H9 (cell line): ENCODE data around the gene ERMP1. TPM values are rescaled to one million over a fixed set of nuclear protein-coding genes. Genes with fewer than 3 reads are reported as not detected.
"Not testable (repeated sequence)": the region's sequence is repeated elsewhere in the genome, so short reads cannot be mapped to it uniquely, and the experiment has no call there.

Experiments
- DNase-seq: peaks from one replicate; pipeline ENCODE4 v3.0.0-alpha.2; 2017
- H2AFZ ChIP-seq: one replicate; pipeline ENCODE4 v1.6.1; 2013; ENCODE audit warnings: mild to moderate bottlenecking, low read length, control low read depth, moderate library complexity
- H2AK5ac ChIP-seq: 2 replicates; pipeline ENCODE4 v1.6.1; 2013; ENCODE audit warnings: low read length, control low read depth, mixed read lengths; ENCODE audit not compliant: insufficient read length
- H2BK120ac ChIP-seq: one replicate; pipeline ENCODE4 v1.6.1; 2013; ENCODE audit warnings: low read depth, mild to moderate bottlenecking, low read length, control low read depth, inconsistent platforms; ENCODE audit not compliant: poor library complexity, severe bottlenecking
- H2BK12ac ChIP-seq: 2 replicates; pipeline ENCODE4 v1.6.1; 2013; ENCODE audit warnings: low read length, control low read depth, mixed read lengths, low read depth; ENCODE audit not compliant: insufficient read length
- H2BK15ac ChIP-seq: 2 replicates; pipeline ENCODE4 v1.6.1; 2013; ENCODE audit warnings: low read depth, low read length, control low read depth
- H2BK20ac ChIP-seq: one replicate; pipeline ENCODE4 v1.6.1; 2013; ENCODE audit warnings: low read depth, mild to moderate bottlenecking, low read length, control low read depth, inconsistent platforms; ENCODE audit not compliant: poor library complexity, severe bottlenecking
- H2BK5ac ChIP-seq: 2 replicates; pipeline ENCODE4 v1.6.1; 2013; ENCODE audit warnings: low read length, control low read depth, mixed read lengths; ENCODE audit not compliant: insufficient read length
- H3K14ac ChIP-seq: 2 replicates; pipeline ENCODE4 v1.6.1; 2013; ENCODE audit warnings: low read length, control low read depth; ENCODE audit not compliant: insufficient read depth
- H3K18ac ChIP-seq: 2 replicates; pipeline ENCODE4 v1.6.1; 2013; ENCODE audit warnings: low read depth, mild to moderate bottlenecking, mixed read lengths, low read length, control low read depth; ENCODE audit not compliant: insufficient read length
- H3K23ac ChIP-seq: 2 replicates; pipeline ENCODE4 v1.6.1; 2013; ENCODE audit warnings: low read length, control low read depth, mixed read lengths, low read depth; ENCODE audit not compliant: insufficient read length
- H3K23me2 ChIP-seq: 2 replicates; pipeline ENCODE4 v1.6.1; 2013; ENCODE audit warnings: low read depth, mild to moderate bottlenecking, mixed read lengths, low read length, control low read depth; ENCODE audit not compliant: insufficient read length, poor library complexity, severe bottlenecking
- H3K27ac ChIP-seq: 2 replicates; pipeline ENCODE4 v1.5.1; 2013; ENCODE audit warnings: low read length, control low read depth, mixed read lengths, low read depth; ENCODE audit not compliant: insufficient read length
- H3K27me3 ChIP-seq: 2 replicates; pipeline ENCODE4 v1.6.1; 2013; ENCODE audit warnings: low read length, control low read depth, inconsistent platforms; ENCODE audit not compliant: insufficient read depth
- H3K4ac ChIP-seq: 2 replicates; pipeline ENCODE4 v1.6.1; 2013; ENCODE audit warnings: low read depth, mild to moderate bottlenecking, control low read depth, inconsistent platforms, low read length, moderate library complexity
- H3K4me1 ChIP-seq: 2 replicates; pipeline ENCODE4 v1.6.1; 2013; ENCODE audit warnings: low read length, control low read depth, inconsistent platforms; ENCODE audit not compliant: insufficient read depth
- H3K4me2 ChIP-seq: 2 replicates; pipeline ENCODE4 v1.6.1; 2013; ENCODE audit warnings: low read length, control low read depth, mixed read lengths; ENCODE audit not compliant: insufficient read length, insufficient read depth
- H3K56ac ChIP-seq: 2 replicates; pipeline ENCODE4 v1.6.1; 2013; ENCODE audit warnings: low read depth, mild to moderate bottlenecking, mixed read lengths, low read length, control low read depth; ENCODE audit not compliant: insufficient read length
- H3K79me1 ChIP-seq: 2 replicates; pipeline ENCODE4 v1.6.1; 2013; ENCODE audit warnings: low read depth, mild to moderate bottlenecking, moderate library complexity, low read length, control low read depth, inconsistent platforms; ENCODE audit not compliant: insufficient read depth, poor library complexity, severe bottlenecking
- H3K79me2 ChIP-seq: 2 replicates; pipeline ENCODE4 v1.6.1; 2013; ENCODE audit warnings: low read length, control low read depth, inconsistent platforms; ENCODE audit not compliant: insufficient read depth
- H3K9ac ChIP-seq: 2 replicates; pipeline ENCODE4 v1.6.1; 2013; ENCODE audit warnings: low read length, control low read depth, mixed read lengths; ENCODE audit not compliant: insufficient read length; ENCODE audit errors: extremely low read depth
- H3K9me3 ChIP-seq: one replicate; pipeline ENCODE4 v1.6.1; 2013; ENCODE audit warnings: low read depth, low read length, inconsistent platforms; ENCODE audit not compliant: control insufficient read depth
- H3T11ph ChIP-seq: one replicate; pipeline ENCODE4 v1.6.1; 2013; ENCODE audit warnings: mild to moderate bottlenecking, low read length, control low read depth, inconsistent platforms
- H4K20me1 ChIP-seq: one replicate; pipeline ENCODE4 v1.6.1; 2013; ENCODE audit not compliant: control insufficient read depth, insufficient read length, insufficient read depth
- H4K5ac ChIP-seq: 2 replicates; pipeline ENCODE4 v1.6.1; 2013; ENCODE audit warnings: low read depth, mild to moderate bottlenecking, mixed read lengths, low read length, control low read depth; ENCODE audit not compliant: insufficient read length
- H4K8ac ChIP-seq: replicated peaks from 2 replicates; pipeline ENCODE4 v1.6.1; 2013; ENCODE audit warnings: low read length, control low read depth, mixed read lengths, low read depth; ENCODE audit not compliant: insufficient read length
- H4K91ac ChIP-seq: 2 replicates; pipeline ENCODE4 v1.6.1; 2013; ENCODE audit warnings: low read depth, mild to moderate bottlenecking, moderate library complexity, mixed read lengths, low read length, control low read depth; ENCODE audit not compliant: insufficient read length
- H3K27ac Mint-ChIP-seq, 3 experiments: 2 replicates in 2 of 3; 3 replicates in 1 of 3; pipeline ENCODE4 v1.8.0; 2020 to 2021; ENCODE audit warnings: mixed read lengths in 3 of 3, mild to moderate bottlenecking in 1 of 3, moderate library complexity in 1 of 3
- H3K27me3 Mint-ChIP-seq: 2 replicates; pipeline ENCODE4 v1.8.0; 2021; ENCODE audit warnings: low read depth, mild to moderate bottlenecking, moderate library complexity, mixed read lengths
- H3K36me3 Mint-ChIP-seq, 3 experiments: 2 replicates in 2 of 3; 3 replicates in 1 of 3; pipeline ENCODE4 v1.8.0; 2020 to 2021; ENCODE audit warnings: low read depth in 3 of 3, mixed read lengths in 3 of 3; ENCODE audit not compliant: insufficient read depth in 1 of 3
- H3K4me1 Mint-ChIP-seq, 2 experiments: 2 replicates each; pipeline ENCODE4 v1.8.0; 2020; ENCODE audit warnings: mixed read lengths in 2 of 2
- H3K4me3 Mint-ChIP-seq, 2 experiments: 2 replicates in 1 of 2; 3 replicates in 1 of 2; pipeline ENCODE4 v1.8.0; 2020 to 2021; ENCODE audit warnings: mild to moderate bottlenecking in 2 of 2, mixed read lengths in 2 of 2, moderate library complexity in 1 of 2
- H3K9me3 Mint-ChIP-seq, 2 experiments: 2 replicates in 1 of 2; 3 replicates in 1 of 2; pipeline ENCODE4 v1.8.0; 2020; ENCODE audit warnings: mild to moderate bottlenecking in 2 of 2, mixed read lengths in 2 of 2, moderate library complexity in 1 of 2
- CTCF ChIP-seq: fragments of 200-600 bp; sonication (generic); conservative IDR thresholded peaks from 3 replicates; pipeline ENCODE4 v1.8.0; 2021; ENCODE audit warnings: antibody characterized with exemption, mild to moderate bottlenecking
- WGBS: extraction: QIAGEN DNeasy Blood & Tissue Kit; methylation state at CpG from one replicate; pipeline ENCODE4 v1.1.7; 2013; ENCODE audit warnings: missing lambda C conversion rate, low lambda C conversion rate, mixed read lengths; ENCODE audit not compliant: insufficient read length; ENCODE audit errors: extremely low coverage; 5-methylcytosine and 5-hydroxymethylcytosine counted together
- total RNA-seq: library from RNA; stranded (reverse); gene quantifications from 2 replicates; pipeline ENCODE4 v1.2.1, GENCODE V29; 2021

Gene ERMP1
- total RNA-seq, 1 experiment from 2014 or later: 20.2 TPM

GRCh38 chr9:5783982-5784381 lies 48.9 kb downstream of the ERMP1 start:
- TF ChIP-seq CTCF: no peak
- Histone ChIP-seq H3K4me1 (no peaks in the 10 kb centered on the region), H3K14ac (no peak overlapping the region), H2BK20ac (no peak overlapping the region), H3K9ac (no peak overlapping the region), H3K27ac (no peak overlapping the region), H3K4ac (no peak overlapping the region), H3K18ac (no peak overlapping the region), H3K56ac (no peak overlapping the region), H2BK5ac (no peak overlapping the region), H3K79me2 (no peaks in the 10 kb centered on the region), H2AFZ (no peak overlapping the region), H3T11ph (no peak overlapping the region), H3K23me2 (no peaks in the 10 kb centered on the region), H4K91ac (no peak overlapping the region), H4K8ac (no peak overlapping the region), H2BK12ac (no peak overlapping the region), H3K79me1 (no peaks in the 10 kb centered on the region), H2AK5ac (no peak overlapping the region), H2BK120ac (no peak overlapping the region), H2BK15ac (no peak overlapping the region), H3K27me3 (no peaks in the 10 kb centered on the region), H3K4me2 (no peak overlapping the region), H4K5ac (no peak overlapping the region), H3K23ac (no peak overlapping the region), H3K9me3 (peaks cover 5% of the 10 kb centered on the region), H4K20me1 (no peaks in the 10 kb centered on the region)
- DNase-seq: no peak
- no CpG with 5 or more reads among the region's 1 CpG for WGBS
- H3K36me3 Mint-ChIP-seq: peaks cover 43 to 67% (median 57%) of the 10 kb centered on the region in 3 experiments
- no peaks in the 10 kb centered on the region; the same call in 1 of the 2 replicates for H3K27me3 Mint-ChIP-seq
- H3K9me3 Mint-ChIP-seq: peaks cover 38 to 43% of the 10 kb centered on the region in 2 experiments
- no peak overlapping the region for H3K4me3 Mint-ChIP-seq
- H3K27ac Mint-ChIP-seq: no peak overlapping the region
- peaks cover 8 to 9% of the 10 kb centered on the region in 2 experiments for H3K4me1 Mint-ChIP-seq

GRCh38 chr9:5783420-5783819 lies 49.5 kb downstream of the ERMP1 start:
- H3K18ac ChIP-seq, H3K23ac ChIP-seq, H2AK5ac ChIP-seq, H3K14ac ChIP-seq, H3K4me2 ChIP-seq, H3K27ac ChIP-seq, H3K4me1 ChIP-seq, H3K27ac Mint-ChIP-seq, H2BK12ac ChIP-seq, H2BK5ac ChIP-seq, H3K4me3 Mint-ChIP-seq, H2AFZ ChIP-seq, H4K20me1 ChIP-seq, H3K9me3 ChIP-seq, H4K91ac ChIP-seq, H3K27me3 ChIP-seq, H2BK120ac ChIP-seq, H3K4ac ChIP-seq, H3K79me2 ChIP-seq, H3K23me2 ChIP-seq, H3T11ph ChIP-seq, H2BK20ac ChIP-seq, H3K27me3 Mint-ChIP-seq, H4K8ac ChIP-seq, H3K4me1 Mint-ChIP-seq, H4K5ac ChIP-seq, DNase-seq, H3K56ac ChIP-seq, H3K79me1 ChIP-seq, H3K9ac ChIP-seq, H2BK15ac ChIP-seq: not testable (repeated sequence)
- peaks cover 44 to 48% of the 10 kb centered on the region in 2 experiments for H3K9me3 Mint-ChIP-seq
- WGBS: no CpG with 5 or more reads among the region's 3 CpGs
- H3K36me3 Mint-ChIP-seq: peaks cover 49 to 73% (median 63%) of the 10 kb centered on the region in 3 experiments
